ENCODE measurements around the gene ERMN.

ERMN gene

GRCh38 chr2:157301307-157301706, 24.3 kb downstream of the ERMN start:
- no peak for ATAC-seq
- TF ChIP-seq ZC3H10 (CRISPR knock-in tag; IDR thresholded peaks at IDR 0.05) (no peak), CREB5 (CRISPR knock-in tag; IDR thresholded peaks at IDR 0.05; ENCODE audit: low read depth) (no peak), TSHZ2 (CRISPR knock-in tag; IDR thresholded peaks at IDR 0.05) (no peak), POU6F1 (CRISPR knock-in tag; IDR thresholded peaks at IDR 0.05; ENCODE audit: borderline replicate concordance, low read depth) (no peak), ARNTL (CRISPR knock-in tag; IDR thresholded peaks at IDR 0.05; ENCODE audit: borderline replicate concordance, low read depth) (no peak), GLIS3 (CRISPR knock-in tag; IDR thresholded peaks at IDR 0.05) (no peak), ISL1 (CRISPR knock-in tag; IDR thresholded peaks at IDR 0.05) (no peak), CSDC2 (CRISPR knock-in tag; IDR thresholded peaks at IDR 0.05) (no peak), ESRRG (CRISPR knock-in tag; IDR thresholded peaks at IDR 0.05) (no peak), SNAI2 (CRISPR knock-in tag; IDR thresholded peaks at IDR 0.05) (no peak), ZNF70 (CRISPR knock-in tag; IDR thresholded peaks at IDR 0.05) (no peak), ZFP30 (CRISPR knock-in tag; IDR thresholded peaks at IDR 0.05) (no peak), PPARA (CRISPR knock-in tag; IDR thresholded peaks at IDR 0.05; ENCODE audit: borderline replicate concordance) (no peak), ZFP3 (CRISPR knock-in tag; IDR thresholded peaks at IDR 0.05) (no peak), OSR1 (CRISPR knock-in tag; IDR thresholded peaks at IDR 0.05) (no peak), ZNF565 (CRISPR knock-in tag; conservative IDR thresholded peaks at IDR 0.05; ENCODE audit: low read depth) (no peak), PATZ1 (CRISPR knock-in tag; IDR thresholded peaks at IDR 0.05; ENCODE audit: borderline replicate concordance) (no peak), CSRNP3 (CRISPR knock-in tag; IDR thresholded peaks at IDR 0.05) (no peak), ZNF8 (CRISPR knock-in tag; IDR thresholded peaks at IDR 0.05) (no peak)

GRCh38 chr2:157296958-157297357, 28.7 kb downstream of the ERMN start:
- no peak for TF ChIP-seq ISL1 (CRISPR knock-in tag; IDR thresholded peaks at IDR 0.05)
- no peak for TF ChIP-seq CREB5 (CRISPR knock-in tag; IDR thresholded peaks at IDR 0.05; ENCODE audit: low read depth)
- no peak for TF ChIP-seq ZNF70 (CRISPR knock-in tag; IDR thresholded peaks at IDR 0.05)
- TF ChIP-seq GLIS3 (CRISPR knock-in tag; IDR thresholded peaks at IDR 0.05) = no peak
- no peak for TF ChIP-seq CSDC2 (CRISPR knock-in tag; IDR thresholded peaks at IDR 0.05)
- TF ChIP-seq ZNF8 (CRISPR knock-in tag; IDR thresholded peaks at IDR 0.05) = no peak
- no peak for TF ChIP-seq POU6F1 (CRISPR knock-in tag; IDR thresholded peaks at IDR 0.05; ENCODE audit: borderline replicate concordance, low read depth)
- no peak for ATAC-seq
